Loucy (cell line): ENCODE measurements around the gene THADA.

ENCODE experiments used
- H2AFZ ChIP-seq: fragments of 200-600 bp; sonication (generic); 2 replicates; pipeline ENCODE4 v1.6.0; 2016; ENCODE audit warnings: antibody characterized with exemption, mild to moderate bottlenecking, low read length, moderate library complexity
- H3F3A ChIP-seq: fragments of 200-600 bp; 2 replicates; pipeline ENCODE4 v1.6.0; 2016; ENCODE audit warnings: antibody characterized with exemption, low read depth, mild to moderate bottlenecking
- H3K27me3 ChIP-seq: fragments of 200-600 bp; sonication (generic); 2 replicates; pipeline ENCODE4 v1.6.1; 2014; ENCODE audit warnings: low read length, mild to moderate bottlenecking; ENCODE audit not compliant: insufficient read depth, poor library complexity, severe bottlenecking
- H3K36me3 ChIP-seq: fragments of 200-600 bp; sonication (generic); 2 replicates; pipeline ENCODE4 v1.6.1; 2016; ENCODE audit warnings: low read length; ENCODE audit not compliant: insufficient read depth
- H3K4me1 ChIP-seq: fragments of 200-600 bp; sonication (generic); 2 replicates; pipeline ENCODE4 v1.5.1; 2014; ENCODE audit warnings: low read length, mild to moderate bottlenecking; ENCODE audit not compliant: insufficient read depth, poor library complexity, severe bottlenecking
- H3K4me2 ChIP-seq: fragments of 200-600 bp; sonication (generic); 2 replicates; pipeline ENCODE4 v1.6.0; 2014; ENCODE audit warnings: antibody characterized with exemption, low read length, low read depth, mild to moderate bottlenecking; ENCODE audit not compliant: poor library complexity, severe bottlenecking
- H3K4me3 ChIP-seq: fragments of 200-600 bp; sonication (generic); 2 replicates; pipeline ENCODE4 v1.5.1; 2014; ENCODE audit warnings: low read length, mild to moderate bottlenecking, mixed read lengths; ENCODE audit not compliant: poor library complexity, severe bottlenecking
- H3K79me2 ChIP-seq: fragments of 200-600 bp; sonication (generic); 2 replicates; pipeline ENCODE4 v1.6.1; 2014; ENCODE audit warnings: low read length; ENCODE audit not compliant: insufficient read depth
- H3K9ac ChIP-seq: fragments of 200-600 bp; sonication (generic); 2 replicates; pipeline ENCODE4 v1.6.0; 2014; ENCODE audit warnings: mild to moderate bottlenecking, low read depth, low read length, moderate library complexity; ENCODE audit not compliant: poor library complexity, severe bottlenecking
- H3K9me2 ChIP-seq: fragments of 200-600 bp; sonication (generic); replicated peaks from 2 replicates; pipeline ENCODE4 v1.6.1; 2016; ENCODE audit warnings: low read depth, low read length, mixed read lengths
- H3K9me3 ChIP-seq: fragments of 200-600 bp; sonication (generic); 2 replicates; pipeline ENCODE4 v1.6.1; 2014; ENCODE audit warnings: mild to moderate bottlenecking, antibody characterized with exemption, low read length, low read depth; ENCODE audit not compliant: insufficient read depth
- H4K20me1 ChIP-seq: fragments of 200-600 bp; sonication (generic); 2 replicates; pipeline ENCODE4 v1.6.0; 2014; ENCODE audit warnings: antibody characterized with exemption, low read length, mild to moderate bottlenecking; ENCODE audit not compliant: insufficient read depth, poor library complexity, severe bottlenecking
- EZH2phosphoT487 ChIP-seq: fragments of 200-600 bp; IDR thresholded peaks from 2 replicates; pipeline ENCODE4 v1.6.1; 2018; ENCODE audit warnings: antibody characterized with exemption, mild to moderate bottlenecking, moderate library complexity, borderline replicate concordance
- TF ChIP-seq, protein P1 (sequence below): fragments of 200-600 bp; sonication (generic); conservative IDR thresholded peaks from 2 replicates; pipeline ENCODE4 v1.5.1; 2014; ENCODE audit warnings: mild to moderate bottlenecking, antibody characterized with exemption, low read length

Gene THADA

DNA sequence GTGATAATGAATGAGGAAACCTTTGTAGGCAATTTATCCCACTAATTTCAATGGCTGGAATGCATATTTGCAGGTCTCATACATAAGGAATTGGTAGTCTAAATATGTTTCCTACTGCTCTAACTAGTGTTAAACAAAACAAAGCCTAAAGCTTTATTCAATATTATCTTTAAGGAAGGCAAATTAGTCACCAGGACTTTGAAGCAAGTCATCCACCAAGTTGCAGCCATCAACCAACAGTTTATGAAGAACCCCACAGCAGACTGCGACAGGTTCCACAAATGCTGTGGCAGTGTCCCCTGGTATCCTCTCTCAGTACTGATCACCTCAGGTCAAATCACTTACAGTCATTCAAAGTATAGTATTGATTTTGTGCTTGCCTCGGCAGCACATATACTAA, 187.9 kb downstream of the THADA start:
- Histone ChIP-seq H3K36me3 (no peaks in the 10 kb centered on the region), H3K4me1 (peaks cover 11% of the 10 kb centered on the region), H4K20me1 (no peaks in the 10 kb centered on the region), H3K4me3 (no peak overlapping the region), H3K4me2 (no peak overlapping the region), H3F3A (no peaks in the 10 kb centered on the region), H3K9me2 (no peaks in the 10 kb centered on the region), H3K27me3 (no peaks in the 10 kb centered on the region), H2AFZ (no peak overlapping the region), H3K9ac (no peak overlapping the region), H3K9me3 (no peaks in the 10 kb centered on the region), H3K79me2 (no peaks in the 10 kb centered on the region)
- no peak for TF ChIP-seq EZH2phosphoT487
- TF ChIP-seq, protein P1, sequence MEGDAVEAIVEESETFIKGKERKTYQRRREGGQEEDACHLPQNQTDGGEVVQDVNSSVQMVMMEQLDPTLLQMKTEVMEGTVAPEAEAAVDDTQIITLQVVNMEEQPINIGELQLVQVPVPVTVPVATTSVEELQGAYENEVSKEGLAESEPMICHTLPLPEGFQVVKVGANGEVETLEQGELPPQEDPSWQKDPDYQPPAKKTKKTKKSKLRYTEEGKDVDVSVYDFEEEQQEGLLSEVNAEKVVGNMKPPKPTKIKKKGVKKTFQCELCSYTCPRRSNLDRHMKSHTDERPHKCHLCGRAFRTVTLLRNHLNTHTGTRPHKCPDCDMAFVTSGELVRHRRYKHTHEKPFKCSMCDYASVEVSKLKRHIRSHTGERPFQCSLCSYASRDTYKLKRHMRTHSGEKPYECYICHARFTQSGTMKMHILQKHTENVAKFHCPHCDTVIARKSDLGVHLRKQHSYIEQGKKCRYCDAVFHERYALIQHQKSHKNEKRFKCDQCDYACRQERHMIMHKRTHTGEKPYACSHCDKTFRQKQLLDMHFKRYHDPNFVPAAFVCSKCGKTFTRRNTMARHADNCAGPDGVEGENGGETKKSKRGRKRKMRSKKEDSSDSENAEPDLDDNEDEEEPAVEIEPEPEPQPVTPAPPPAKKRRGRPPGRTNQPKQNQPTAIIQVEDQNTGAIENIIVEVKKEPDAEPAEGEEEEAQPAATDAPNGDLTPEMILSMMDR: no peak

DNA sequence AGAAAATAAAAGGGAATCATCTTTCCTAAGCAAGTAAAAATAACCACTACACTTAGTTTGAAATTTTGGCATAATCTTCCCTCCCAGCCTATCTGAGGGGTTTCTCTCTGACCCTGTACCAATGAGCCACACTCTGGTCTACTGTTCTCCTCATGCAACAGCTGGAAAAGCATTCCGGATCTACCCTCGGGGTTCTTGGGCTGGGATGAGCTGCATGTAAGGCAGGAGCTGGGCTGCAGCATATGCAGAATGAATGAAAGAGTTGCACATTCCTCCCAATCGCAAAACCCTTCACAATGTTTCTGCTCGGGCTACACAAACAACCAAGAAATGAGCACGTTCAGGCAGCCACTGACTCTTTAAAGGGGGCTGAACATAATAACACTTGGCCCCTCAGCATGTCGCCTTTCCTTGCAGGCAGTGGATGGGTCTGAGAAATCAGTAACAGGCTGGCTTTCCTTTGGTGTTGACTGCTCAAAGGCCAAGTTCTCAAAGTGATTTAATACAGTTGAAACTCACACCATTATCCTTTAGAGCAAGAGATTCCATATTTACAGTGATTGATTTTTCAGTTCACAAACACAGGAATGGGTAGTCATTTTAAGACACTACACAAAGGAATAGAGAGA, 189.1 kb downstream of the THADA start:
- Histone ChIP-seq H3K4me3 (no peak overlapping the region), H3K4me2 (no peak overlapping the region)

DNA sequence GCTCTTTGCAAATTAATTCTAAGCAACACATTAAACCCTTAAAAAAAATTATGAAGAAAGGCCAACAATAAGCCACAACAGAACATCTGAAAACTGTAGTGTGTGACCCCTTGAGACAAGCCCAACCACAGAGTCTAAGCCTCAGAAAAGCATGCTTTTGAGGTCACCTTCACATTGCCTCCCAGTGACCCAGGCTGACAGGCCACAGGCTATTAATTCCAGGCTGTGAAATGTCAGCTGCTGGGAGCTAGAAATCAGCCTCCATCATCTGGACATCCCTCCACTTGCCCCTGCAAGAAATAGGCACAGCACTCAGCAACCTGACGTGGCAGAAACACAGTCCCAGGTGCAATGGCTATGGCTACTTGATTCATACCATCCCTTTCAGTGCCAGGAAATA, 190.0 kb downstream of the THADA start:
- H2AFZ ChIP-seq: no peak overlapping the region
- H3K36me3 ChIP-seq: no peaks in the 10 kb centered on the region
- TF ChIP-seq, protein P1: no peak
- TF ChIP-seq EZH2phosphoT487: no peak
- H3K9me3 ChIP-seq: no peaks in the 10 kb centered on the region
- H3K79me2 ChIP-seq: no peaks in the 10 kb centered on the region
- H3K27me3 ChIP-seq: no peaks in the 10 kb centered on the region
- H3K4me2 ChIP-seq: no peak overlapping the region
- H3K9ac ChIP-seq: no peak overlapping the region
- H3K9me2 ChIP-seq: no peaks in the 10 kb centered on the region
- no peaks in the 10 kb centered on the region for H4K20me1 ChIP-seq
- H3K4me1 ChIP-seq: peaks cover 11% of the 10 kb centered on the region
- H3K4me3 ChIP-seq: no peak overlapping the region
- no peaks in the 10 kb centered on the region for H3F3A ChIP-seq

More for the DNA sequence above, 189.1 kb downstream of the THADA start:
- Histone ChIP-seq H3K27me3 (no peaks in the 10 kb centered on the region), H3K79me2 (no peaks in the 10 kb centered on the region), H2AFZ (no peak overlapping the region), H3K9me3 (no peaks in the 10 kb centered on the region), H3K36me3 (no peaks in the 10 kb centered on the region), H3K9me2 (no peaks in the 10 kb centered on the region), H3F3A (no peaks in the 10 kb centered on the region), H4K20me1 (no peaks in the 10 kb centered on the region), H3K4me1 (peaks cover 11% of the 10 kb centered on the region), H3K9ac (no peak overlapping the region)
- no peak for TF ChIP-seq EZH2phosphoT487
- TF ChIP-seq, protein P1: no peak
